Measurements from ENCODE around the gene POMGNT2. TPM values are rescaled to one million over a fixed set of nuclear protein-coding genes. Genes with fewer than 3 reads are reported as not detected.

POMGNT2 gene
- total and polyA plus RNA-seq, 2 experiments from 2014 or later, result 10.7 to 26.1 TPM

- H2AFZ ChIP-seq, result no peak overlapping the region
- no peaks in the 10 kb centered on the region for H4K20me1 ChIP-seq (replicated peaks; ENCODE audit: insufficient read depth)
- no peaks in the 10 kb centered on the region for H3K79me2 ChIP-seq (replicated peaks; ENCODE audit: insufficient read depth)
- no peak overlapping the region for H3K4me2 ChIP-seq
- DNase-seq (ENCODE audit: low spot score) (no peak), ATAC-seq (no peak)
- TF ChIP-seq ZNF114 (CRISPR knock-in tag; IDR thresholded peaks at IDR 0.05), result no peak
- TF ChIP-seq EZH2phosphoT487 (IDR thresholded peaks at IDR 0.05; ENCODE audit: unreplicated experiment), result no peak
- TF ChIP-seq EZH2 (IDR thresholded peaks at IDR 0.05; ENCODE audit: low read depth, unreplicated experiment), result no peak
- TF ChIP-seq, protein P1, sequence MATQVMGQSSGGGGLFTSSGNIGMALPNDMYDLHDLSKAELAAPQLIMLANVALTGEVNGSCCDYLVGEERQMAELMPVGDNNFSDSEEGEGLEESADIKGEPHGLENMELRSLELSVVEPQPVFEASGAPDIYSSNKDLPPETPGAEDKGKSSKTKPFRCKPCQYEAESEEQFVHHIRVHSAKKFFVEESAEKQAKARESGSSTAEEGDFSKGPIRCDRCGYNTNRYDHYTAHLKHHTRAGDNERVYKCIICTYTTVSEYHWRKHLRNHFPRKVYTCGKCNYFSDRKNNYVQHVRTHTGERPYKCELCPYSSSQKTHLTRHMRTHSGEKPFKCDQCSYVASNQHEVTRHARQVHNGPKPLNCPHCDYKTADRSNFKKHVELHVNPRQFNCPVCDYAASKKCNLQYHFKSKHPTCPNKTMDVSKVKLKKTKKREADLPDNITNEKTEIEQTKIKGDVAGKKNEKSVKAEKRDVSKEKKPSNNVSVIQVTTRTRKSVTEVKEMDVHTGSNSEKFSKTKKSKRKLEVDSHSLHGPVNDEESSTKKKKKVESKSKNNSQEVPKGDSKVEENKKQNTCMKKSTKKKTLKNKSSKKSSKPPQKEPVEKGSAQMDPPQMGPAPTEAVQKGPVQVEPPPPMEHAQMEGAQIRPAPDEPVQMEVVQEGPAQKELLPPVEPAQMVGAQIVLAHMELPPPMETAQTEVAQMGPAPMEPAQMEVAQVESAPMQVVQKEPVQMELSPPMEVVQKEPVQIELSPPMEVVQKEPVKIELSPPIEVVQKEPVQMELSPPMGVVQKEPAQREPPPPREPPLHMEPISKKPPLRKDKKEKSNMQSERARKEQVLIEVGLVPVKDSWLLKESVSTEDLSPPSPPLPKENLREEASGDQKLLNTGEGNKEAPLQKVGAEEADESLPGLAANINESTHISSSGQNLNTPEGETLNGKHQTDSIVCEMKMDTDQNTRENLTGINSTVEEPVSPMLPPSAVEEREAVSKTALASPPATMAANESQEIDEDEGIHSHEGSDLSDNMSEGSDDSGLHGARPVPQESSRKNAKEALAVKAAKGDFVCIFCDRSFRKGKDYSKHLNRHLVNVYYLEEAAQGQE (IDR thresholded peaks at IDR 0.05; ENCODE audit: unreplicated experiment), result no peak
- no peak for TF ChIP-seq ZNF331 (CRISPR knock-in tag; IDR thresholded peaks at IDR 0.05; ENCODE audit: low read depth)
- TF ChIP-seq, protein P2, sequence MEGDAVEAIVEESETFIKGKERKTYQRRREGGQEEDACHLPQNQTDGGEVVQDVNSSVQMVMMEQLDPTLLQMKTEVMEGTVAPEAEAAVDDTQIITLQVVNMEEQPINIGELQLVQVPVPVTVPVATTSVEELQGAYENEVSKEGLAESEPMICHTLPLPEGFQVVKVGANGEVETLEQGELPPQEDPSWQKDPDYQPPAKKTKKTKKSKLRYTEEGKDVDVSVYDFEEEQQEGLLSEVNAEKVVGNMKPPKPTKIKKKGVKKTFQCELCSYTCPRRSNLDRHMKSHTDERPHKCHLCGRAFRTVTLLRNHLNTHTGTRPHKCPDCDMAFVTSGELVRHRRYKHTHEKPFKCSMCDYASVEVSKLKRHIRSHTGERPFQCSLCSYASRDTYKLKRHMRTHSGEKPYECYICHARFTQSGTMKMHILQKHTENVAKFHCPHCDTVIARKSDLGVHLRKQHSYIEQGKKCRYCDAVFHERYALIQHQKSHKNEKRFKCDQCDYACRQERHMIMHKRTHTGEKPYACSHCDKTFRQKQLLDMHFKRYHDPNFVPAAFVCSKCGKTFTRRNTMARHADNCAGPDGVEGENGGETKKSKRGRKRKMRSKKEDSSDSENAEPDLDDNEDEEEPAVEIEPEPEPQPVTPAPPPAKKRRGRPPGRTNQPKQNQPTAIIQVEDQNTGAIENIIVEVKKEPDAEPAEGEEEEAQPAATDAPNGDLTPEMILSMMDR (conservative IDR thresholded peaks at IDR 0.05; ENCODE audit: low read depth in 2 of 2), result no peak
- TF ChIP-seq NANOG (IDR thresholded peaks at IDR 0.05; ENCODE audit: borderline replicate concordance), result no peak
- H3K4me1 Mint-ChIP-seq, result peaks cover 3% of the 10 kb centered on the region; the same call in 1 of the 3 replicates
- H3K4me3 Mint-ChIP-seq, result no peak overlapping the region
- H3K27ac ChIP-seq (ENCODE audit: low read depth), result no peak overlapping the region
- no peaks in the 10 kb centered on the region for H3K9me3 Mint-ChIP-seq
- H3K27me3 Mint-ChIP-seq (ENCODE audit: insufficient read depth, low read depth, poor library complexity), result peaks cover 1% of the 10 kb centered on the region
- no peaks in the 10 kb centered on the region for H3K36me3 ChIP-seq (ENCODE audit: insufficient read depth)
- H3K9me2 ChIP-seq (ENCODE audit: insufficient read depth), result peaks cover 10% of the 10 kb centered on the region; the same call in 1 of the 2 replicates
- no peaks in the 10 kb centered on the region for H3K4me1 ChIP-seq (ENCODE audit: insufficient read depth)
- H3K27ac Mint-ChIP-seq, result no peak overlapping the region
- no peak overlapping the region for H3K4me3 ChIP-seq
- H3K27me3 ChIP-seq (ENCODE audit: insufficient read depth), result no peaks in the 10 kb centered on the region
- H3F3A ChIP-seq (replicated peaks; ENCODE audit: low read depth), result no peaks in the 10 kb centered on the region
- H3K36me3 Mint-ChIP-seq (ENCODE audit: low read depth), result no peaks in the 10 kb centered on the region
Observed at GRCh38 chr3:43117257-43117656, 11.4 kb upstream of the POMGNT2 start.

DNA sequence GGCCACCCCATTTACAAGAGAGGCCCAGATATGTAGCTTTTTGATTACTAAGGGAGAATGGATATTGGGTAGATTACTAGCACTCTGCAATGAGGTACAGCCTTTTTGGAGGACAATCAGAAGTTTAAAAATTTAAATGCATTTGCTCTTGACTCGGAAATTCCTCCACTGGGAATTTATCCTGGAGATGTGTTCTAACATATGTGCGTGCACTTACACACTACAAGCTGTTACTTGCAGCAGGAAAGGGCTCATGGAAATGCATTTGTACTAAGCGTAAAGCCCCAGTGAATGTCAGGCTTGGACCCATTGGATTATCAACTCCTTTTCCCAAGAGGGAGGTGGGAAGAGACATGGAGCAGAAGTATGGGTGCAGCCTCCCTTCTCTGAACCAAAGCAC, 7.8 kb upstream of the POMGNT2 start:
- Histone ChIP-seq H4K20me1 (replicated peaks; ENCODE audit: insufficient read depth) (no peaks in the 10 kb centered on the region), H3K9me2 (ENCODE audit: insufficient read depth) (peaks cover 17% of the 10 kb centered on the region), H3K27me3 (ENCODE audit: insufficient read depth) (no peaks in the 10 kb centered on the region), H3K4me3 (no peak overlapping the region), H3K79me2 (replicated peaks; ENCODE audit: insufficient read depth) (no peaks in the 10 kb centered on the region), H3K36me3 (ENCODE audit: insufficient read depth) (no peaks in the 10 kb centered on the region), H3K4me2 (no peak overlapping the region), H3K4me1 (ENCODE audit: insufficient read depth) (no peaks in the 10 kb centered on the region), H2AFZ (no peak overlapping the region; the same call in 1 of the 2 replicates), H3K27ac (ENCODE audit: low read depth) (no peak overlapping the region), H3F3A (replicated peaks; ENCODE audit: low read depth) (no peaks in the 10 kb centered on the region)
- ATAC-seq, result no peak
- H3K36me3 Mint-ChIP-seq (ENCODE audit: low read depth), result no peaks in the 10 kb centered on the region
- DNase-seq (ENCODE audit: low spot score), result no peak
- no peaks in the 10 kb centered on the region for H3K9me3 Mint-ChIP-seq
- H3K4me3 Mint-ChIP-seq, result no peak overlapping the region
- peaks cover 1% of the 10 kb centered on the region for H3K27me3 Mint-ChIP-seq (ENCODE audit: insufficient read depth, low read depth, poor library complexity)
- peaks cover 9% of the 10 kb centered on the region; the same call in 2 of the 3 replicates for H3K4me1 Mint-ChIP-seq
- H3K27ac Mint-ChIP-seq, result no peak overlapping the region
- TF ChIP-seq, protein P2 (conservative IDR thresholded peaks at IDR 0.05; ENCODE audit: low read depth in 2 of 2), result no peak
- TF ChIP-seq ZNF114 (CRISPR knock-in tag; IDR thresholded peaks at IDR 0.05) (no peak), JUNB (IDR thresholded peaks at IDR 0.05; ENCODE audit: unreplicated experiment) (no peak), ETS1 (IDR thresholded peaks at IDR 0.05) (no peak), STAT1 (IDR thresholded peaks at IDR 0.05; ENCODE audit: unreplicated experiment) (no peak), NANOG (IDR thresholded peaks at IDR 0.05; ENCODE audit: borderline replicate concordance) (no peak), ZNF331 (CRISPR knock-in tag; IDR thresholded peaks at IDR 0.05; ENCODE audit: low read depth) (no peak), EZH2phosphoT487 (IDR thresholded peaks at IDR 0.05; ENCODE audit: unreplicated experiment) (no peak)
- TF ChIP-seq, protein P1 (IDR thresholded peaks at IDR 0.05; ENCODE audit: unreplicated experiment), result no peak
